OCI-LY7 (cell line): Measurements from ENCODE around the gene CFB.
"Not testable (repeated sequence)": the region's sequence is repeated elsewhere in the genome, so short reads cannot be mapped to it uniquely, and the experiment has no call there.

Source experiments
- CTCF ChIP-seq: fragments of 200-600 bp; sonication (generic); conservative IDR thresholded peaks from 2 replicates; pipeline ENCODE4 v1.5.1; 2014; ENCODE audit warnings: mild to moderate bottlenecking, antibody characterized with exemption, low read length, moderate library complexity, mixed read lengths
- EZH2phosphoT487 ChIP-seq: fragments of 200-600 bp; sonication (generic); IDR thresholded peaks from 2 replicates; pipeline ENCODE4 v1.6.1; 2018; ENCODE audit warnings: low read depth, borderline replicate concordance, mild to moderate bottlenecking, mixed run types, antibody characterized with exemption, low read length, moderate library complexity, mixed read lengths

GRCh38 chr6:31996385-31996784 lies 50.5 kb downstream of the CFB start:
- TF ChIP-seq CTCF, EZH2phosphoT487: not testable (repeated sequence)
